HG02943 (cell line): Measurements from ENCODE around the gene ORC5.
"Not testable (repeated sequence)": the region's sequence is repeated elsewhere in the genome, so short reads cannot be mapped to it uniquely, and the experiment has no call there.

ENCODE experiments used
- ATAC-seq: cut with Tn5 transposase; IDR thresholded peaks from one replicate; pipeline ENCODE4 v1.9.1; 2021; ENCODE audit warnings: mild to moderate bottlenecking, low read depth, moderate library complexity; ENCODE audit not compliant: unreplicated experiment

The ORC5 gene

DNA sequence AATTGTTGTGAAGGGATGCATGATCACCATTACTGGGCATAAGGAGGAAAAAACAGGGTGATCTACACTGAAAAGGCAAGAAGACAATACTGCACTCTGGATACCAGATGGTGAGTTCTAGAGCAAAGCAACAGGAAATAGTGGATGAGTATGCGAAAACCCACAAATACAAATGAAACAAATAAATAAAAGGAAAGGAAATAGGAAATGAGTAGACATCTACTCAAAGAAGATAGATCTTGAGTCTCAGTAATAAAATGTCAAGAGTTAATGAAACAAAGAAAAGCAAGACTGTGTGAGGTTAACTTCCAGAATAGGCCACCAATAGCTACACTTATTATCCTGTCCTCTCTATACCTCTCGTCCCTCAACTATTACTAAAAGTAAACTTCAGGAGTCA is 11.7 kb downstream of the ORC5 start:
- no peak for ATAC-seq

DNA sequence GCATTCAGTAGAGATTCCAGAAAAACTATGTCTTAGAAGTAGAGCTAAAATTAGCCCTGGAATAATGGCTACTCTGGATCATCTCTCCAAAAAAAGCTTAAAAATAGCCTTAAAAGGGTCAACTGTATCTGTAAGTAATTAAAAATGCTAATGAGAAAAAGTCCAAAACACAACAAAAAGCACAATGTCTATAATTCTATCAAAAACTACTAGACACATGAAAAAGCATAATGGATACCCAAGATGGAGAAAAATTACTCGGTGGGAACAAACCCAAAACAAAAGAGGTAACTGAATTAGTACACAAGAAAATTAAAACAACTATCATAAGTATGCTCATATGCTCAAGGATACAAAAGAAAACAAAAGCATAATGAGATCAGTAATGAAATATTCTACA is 15.4 kb downstream of the ORC5 start:
- no peak for ATAC-seq

DNA sequence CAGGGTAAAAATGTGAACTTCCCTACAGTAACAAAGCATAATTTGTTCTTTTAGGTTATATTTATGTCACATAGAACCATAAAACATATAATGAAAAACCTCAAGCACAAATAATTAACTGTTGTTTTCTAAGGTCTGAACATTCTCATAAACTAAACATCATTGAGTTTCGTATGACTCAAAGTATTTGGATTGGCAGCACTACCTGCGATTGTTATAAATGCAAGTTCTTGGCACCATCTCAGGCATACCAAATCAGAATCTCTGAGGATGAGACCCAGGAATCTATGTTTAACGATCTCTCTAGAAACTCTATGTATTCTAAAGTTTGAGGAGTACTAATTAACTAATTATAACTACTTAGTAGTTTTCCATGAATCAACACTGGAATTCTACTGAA is 22.5 kb downstream of the ORC5 start:
- no peak for ATAC-seq

DNA sequence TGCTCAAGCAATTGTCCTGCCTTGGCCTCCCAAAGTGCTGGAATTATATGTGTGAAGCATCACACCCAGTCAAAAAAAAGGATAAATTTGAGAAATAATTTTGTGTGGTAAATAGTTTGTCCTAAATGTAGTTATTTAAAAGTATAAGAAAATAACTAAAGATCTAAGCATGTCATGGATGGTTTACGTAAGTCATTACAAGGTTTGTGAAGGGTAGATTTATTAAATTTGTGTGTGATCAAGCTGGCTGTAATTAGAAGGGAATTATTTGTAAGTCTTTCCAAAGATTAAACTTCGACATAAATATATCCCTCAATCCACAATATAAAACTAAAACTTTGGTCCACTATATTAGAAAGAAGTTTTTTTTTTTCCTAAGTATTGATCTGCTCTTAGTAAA is 28.6 kb downstream of the ORC5 start:
- ATAC-seq: no peak

DNA sequence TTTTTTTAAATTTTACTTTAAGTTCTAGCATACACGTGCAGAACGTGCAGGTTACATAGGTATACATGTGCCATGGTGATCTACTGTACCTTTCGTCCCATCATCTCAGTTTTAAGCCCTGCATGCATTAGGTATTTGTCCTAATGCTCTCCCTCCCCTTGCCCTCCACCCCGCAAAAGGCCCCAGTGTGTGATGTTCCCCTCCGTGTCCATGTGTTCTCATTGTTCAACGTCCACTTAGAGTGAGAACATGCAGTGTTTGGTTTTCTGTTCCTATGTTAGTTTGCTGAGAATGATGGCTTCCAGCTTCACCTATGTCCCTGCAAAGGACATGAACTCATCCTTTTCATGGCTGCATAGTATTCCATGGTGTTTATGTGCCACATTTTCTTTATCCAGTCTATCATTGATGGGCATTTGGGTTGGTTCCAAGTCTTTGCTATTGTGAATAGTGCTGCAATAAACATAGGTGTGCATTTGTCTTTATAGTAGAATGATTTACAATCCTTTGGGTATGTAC is 30.2 kb downstream of the ORC5 start:
- not testable (repeated sequence) for ATAC-seq

DNA sequence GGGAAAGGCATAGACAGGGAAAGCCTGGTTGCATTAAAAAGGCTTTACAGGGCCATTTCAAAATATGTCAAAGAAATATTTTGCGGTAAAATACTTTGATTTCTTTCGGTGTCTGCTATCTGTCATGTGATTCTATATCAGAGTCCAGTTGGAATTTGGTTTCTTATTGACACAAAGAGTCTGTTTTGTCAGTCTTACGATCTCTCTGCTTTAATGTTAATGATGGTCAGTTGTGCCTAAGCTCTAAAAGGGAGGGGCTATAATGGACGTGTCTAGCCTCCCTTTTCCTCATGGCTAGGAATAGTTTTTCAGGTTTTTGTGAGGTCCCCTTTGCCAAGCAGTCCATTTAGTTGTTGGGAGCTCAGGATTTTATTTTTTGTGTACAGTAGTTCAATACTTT is 31.5 kb downstream of the ORC5 start:
- ATAC-seq: no peak

DNA sequence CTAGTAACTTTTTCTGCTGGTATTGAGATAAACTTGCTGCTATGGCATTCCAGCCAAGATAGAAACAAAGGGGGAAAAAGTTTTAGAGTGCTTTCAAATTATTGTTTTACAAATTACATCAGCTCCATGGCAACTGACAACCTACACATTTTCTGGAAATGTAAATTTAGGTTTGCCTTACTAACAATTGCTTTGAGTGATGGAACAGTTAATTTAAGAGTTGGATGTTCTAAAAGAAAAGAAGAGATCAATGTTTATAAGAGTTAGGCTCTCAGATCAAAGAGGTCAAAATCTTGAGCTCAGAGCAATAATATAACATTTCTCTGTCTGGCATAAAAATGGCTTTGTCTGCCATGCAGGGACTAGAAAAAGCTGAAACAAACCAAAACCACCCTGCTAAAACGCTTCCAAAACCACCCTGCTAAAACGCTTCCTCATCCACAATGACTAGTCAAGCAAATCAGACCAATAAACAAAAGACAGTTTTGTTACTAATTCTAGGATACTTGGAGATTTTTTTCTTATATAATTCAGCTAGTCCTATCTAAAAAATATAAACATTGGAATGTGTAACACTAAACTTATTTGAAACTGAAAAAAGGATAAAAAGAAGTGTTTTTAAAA is 32.3 kb downstream of the ORC5 start:
- ATAC-seq: no peak

DNA sequence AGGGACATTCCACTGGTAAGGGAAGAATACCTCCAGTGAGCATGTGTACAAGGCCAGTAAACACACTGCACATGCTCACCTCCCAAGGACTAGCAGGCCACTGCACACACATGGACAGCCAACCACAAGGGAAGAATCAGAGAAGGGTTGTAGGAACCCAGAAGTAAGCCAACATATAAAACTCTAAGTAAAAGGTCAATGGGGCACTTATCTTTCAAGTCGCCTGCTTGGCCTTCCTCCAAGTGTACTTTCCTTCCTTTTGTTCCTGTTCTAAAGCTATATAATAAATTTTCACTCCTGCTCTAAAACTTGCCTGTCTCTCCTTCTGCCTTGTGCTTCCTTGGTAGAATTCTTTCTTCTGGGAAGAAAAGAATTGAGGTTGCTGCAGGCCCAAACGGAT is 33.0 kb downstream of the ORC5 start:
- no peak for ATAC-seq

DNA sequence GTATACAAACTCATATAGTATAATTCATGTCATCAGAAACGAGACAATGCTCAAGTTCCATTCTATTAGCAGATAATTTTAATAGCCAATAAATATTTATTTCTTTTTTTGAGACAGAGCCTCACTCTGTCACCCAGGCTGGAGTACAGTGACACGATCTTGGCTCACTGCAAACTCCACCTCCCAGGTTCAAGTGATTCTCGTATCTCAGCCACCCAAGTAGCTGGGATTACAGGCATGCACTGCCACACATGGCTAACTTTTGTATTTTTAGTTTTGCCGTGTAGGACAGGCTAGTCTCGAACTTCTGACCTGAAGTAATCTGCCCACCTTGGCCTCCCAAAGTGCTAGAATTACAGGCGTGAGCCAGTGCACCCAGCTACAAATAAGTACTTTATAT is 45.7 kb downstream of the ORC5 start:
- ATAC-seq: no peak

DNA sequence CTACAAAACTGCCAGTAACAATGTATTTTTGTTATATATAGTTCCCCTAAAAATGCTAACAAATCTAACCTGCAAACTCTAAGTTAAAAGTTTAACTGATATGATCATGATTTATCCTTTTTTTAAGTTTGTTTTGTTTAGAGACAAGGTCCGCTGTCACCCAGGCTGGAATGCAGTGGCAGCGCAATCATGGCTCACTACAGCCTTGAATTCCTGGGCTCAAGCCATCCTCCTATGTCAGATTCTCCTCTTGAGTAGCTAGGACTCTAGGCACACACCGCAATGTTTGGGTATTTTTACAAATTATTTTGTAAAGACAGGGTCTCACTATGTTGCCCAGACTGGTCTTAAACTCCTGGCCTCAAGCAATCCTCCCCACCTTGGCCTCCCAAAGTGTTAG is 46.6 kb downstream of the ORC5 start:
- no peak for ATAC-seq

DNA sequence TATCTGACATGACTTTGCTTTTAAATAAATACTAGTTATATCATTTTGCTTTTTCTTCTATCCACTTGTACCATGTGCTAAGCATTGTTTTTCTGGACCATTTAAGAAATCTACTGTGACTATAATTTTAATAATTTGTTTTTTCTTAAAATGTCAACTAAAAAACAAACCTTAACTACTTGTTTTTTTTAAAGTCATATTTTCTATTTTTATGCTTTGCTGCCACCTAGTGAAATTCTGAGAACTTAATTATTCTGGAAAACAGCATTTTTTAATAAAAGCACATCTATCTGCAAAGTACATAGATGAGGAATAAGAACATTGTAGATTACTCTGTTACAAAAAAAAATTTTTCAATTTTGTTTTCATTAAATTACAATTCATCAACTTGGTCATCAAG is 47.4 kb downstream of the ORC5 start:
- no peak for ATAC-seq

DNA sequence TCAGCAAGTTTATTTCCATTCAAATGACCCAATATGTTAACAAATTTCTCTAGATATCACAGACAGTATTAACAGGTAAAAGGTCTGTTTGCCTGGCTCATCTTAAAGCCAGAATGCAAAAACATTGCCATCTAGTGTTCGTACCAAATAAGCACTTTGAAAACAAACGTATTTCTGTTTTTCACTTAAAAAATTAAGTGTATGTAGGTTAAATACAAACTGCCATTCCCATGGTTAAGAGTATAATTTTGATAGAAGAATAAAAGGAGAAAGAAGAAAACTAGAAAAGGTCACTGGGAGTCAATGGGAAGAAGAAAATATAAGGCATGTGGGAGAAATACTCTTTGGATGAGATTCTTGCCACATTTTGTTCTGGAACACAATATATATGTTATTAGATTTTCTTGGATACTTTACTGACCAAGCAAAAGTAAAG is 51.0 kb downstream of the ORC5 start:
- no peak for ATAC-seq

DNA sequence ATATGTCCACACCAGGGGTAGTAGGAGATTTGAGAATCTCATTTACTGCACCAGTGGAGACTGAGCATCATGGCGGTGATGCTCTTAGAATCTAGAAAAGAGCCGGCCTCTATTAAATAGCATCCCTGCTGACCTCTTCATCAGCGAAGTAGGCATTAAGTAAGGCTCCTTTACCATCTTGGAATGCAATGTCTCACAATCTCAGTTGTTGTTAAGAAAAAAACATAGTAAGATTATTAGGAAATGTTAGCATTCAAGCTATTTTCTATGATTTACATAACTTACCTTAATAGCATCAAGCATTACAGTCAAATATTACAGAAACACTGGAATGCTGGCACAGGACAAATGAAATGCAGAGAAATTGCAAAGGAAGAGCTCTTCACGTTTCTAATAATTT is 54.5 kb downstream of the ORC5 start:
- no peak for ATAC-seq

DNA sequence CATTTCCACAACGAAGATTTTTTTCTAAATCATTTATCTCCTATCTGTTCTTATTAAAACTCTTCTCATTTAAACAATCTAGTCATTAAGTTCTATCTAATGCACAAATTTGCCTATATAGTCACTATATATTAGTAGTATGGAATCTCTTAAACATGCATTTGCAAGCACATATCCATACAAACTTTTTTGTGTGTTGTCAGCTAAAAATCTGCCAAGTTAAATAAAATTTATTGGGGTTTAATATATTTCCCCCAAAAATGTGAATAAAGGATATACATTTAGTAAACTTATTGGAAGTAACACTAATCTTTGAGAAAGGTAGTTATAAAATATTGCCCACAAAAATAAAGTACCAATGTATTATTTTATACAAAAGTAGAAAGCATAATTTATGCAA is 55.3 kb downstream of the ORC5 start:
- ATAC-seq: no peak

DNA sequence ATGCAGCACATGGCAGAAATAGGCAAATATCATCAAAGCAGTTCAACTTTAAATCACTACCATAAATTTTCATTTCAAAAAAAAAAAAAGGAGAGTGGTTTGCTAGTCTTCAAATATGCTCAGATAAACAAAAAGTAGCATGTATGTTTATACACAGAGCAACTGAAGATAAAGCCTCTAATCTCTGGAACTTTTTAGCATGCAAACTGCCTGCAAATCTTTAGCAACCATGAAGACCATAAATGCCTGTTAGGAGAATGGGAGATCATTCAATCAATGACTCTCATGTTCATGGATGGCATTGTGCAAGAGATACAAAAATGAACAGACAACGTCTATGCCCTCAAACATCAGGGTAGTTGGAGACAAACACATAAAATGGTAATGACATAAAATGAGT is 57.3 kb downstream of the ORC5 start:
- ATAC-seq: no peak

DNA sequence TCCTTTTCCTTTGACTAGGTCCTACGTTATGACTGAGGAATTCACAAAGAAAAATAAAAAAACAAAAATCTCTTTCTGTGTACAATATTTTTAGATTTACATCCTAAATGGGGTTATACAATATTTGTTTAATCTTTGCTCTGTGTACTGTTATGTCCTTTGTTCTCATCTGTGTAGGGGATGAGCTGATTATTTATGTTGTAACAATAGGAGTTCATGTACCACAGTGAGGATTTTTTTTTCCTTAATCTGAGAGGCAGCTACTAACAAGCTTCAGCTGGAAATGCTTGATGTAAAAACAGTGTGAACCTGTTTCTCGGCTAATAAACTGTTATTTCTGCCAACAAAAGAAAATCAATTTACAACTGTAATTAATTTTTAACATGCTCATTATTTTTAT is 58.0 kb downstream of the ORC5 start:
- no peak for ATAC-seq

DNA sequence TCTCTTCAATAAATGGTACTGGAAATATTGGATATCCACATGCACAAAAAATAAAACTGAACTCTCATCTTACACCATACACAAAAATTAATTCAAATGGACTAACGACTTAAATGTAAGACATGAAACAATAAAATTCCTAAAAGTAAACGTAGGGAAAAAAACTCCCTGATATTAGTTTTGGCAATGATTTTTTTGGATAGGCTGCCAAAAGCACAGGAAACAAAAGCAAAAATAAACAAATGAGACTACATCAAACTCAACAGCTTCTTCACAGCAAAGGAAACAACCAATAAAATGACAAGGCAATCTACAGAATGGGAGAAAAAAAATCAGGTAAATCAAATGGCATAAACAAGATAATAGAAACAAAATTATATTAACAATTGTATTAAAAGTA is 65.7 kb downstream of the ORC5 start:
- ATAC-seq: no peak

DNA sequence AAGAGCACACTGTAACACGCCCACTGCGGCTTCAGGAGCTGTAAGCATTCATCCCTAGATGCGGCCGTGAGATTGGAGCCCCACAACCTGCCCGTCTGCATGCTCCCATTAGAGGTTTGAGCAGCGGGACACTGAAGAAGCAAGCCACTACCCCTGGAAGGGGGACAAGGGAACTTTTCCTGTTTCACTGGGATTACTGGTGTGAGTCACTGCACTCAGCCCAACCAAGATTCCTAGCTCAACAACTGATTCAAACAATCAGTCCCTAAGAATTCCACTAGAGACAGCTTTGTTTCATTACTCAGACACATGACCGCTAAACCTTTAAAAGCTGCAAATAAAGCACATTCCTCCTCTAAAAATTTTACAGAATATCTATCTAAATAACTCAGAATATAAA is 69.8 kb downstream of the ORC5 start:
- ATAC-seq: no peak

DNA sequence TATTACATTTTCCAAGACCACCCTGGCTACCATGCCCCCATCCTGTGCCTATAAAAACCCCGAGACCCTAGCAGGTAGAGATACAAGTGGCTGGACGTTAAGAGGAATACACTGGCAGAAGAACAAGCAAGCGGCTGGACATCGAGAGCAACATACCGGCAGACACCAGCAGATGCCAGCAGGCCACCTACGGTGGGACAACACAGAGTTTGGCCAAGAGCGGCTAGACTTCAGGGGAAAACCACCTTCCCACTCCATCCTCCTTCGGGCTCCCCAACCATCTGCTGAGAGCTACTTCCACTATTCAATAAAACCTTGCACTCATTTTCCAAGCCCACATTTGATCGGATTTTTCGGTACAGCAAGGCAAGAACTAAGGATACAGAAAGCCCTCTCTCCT is 70.3 kb downstream of the ORC5 start:
- ATAC-seq: no peak

DNA sequence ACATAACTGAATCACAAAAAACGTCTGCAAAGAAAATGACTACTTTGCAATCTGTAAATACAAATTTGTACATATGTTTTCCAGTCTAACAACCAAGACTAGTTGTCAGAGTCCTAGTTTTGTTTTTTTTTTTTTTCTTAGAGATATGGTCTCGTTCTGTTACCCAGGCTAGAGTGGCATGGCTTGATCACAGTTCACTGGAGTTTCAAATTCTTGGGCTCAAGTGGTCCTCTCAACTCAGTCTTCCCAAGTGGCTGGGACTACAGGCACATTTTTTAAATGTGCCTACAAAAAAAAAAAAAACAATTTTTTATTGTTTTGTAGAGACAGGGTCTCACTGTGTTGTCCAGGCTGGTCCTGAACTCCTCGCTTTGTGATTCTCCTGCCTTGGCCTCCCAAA is 70.8 kb downstream of the ORC5 start:
- no peak for ATAC-seq

DNA sequence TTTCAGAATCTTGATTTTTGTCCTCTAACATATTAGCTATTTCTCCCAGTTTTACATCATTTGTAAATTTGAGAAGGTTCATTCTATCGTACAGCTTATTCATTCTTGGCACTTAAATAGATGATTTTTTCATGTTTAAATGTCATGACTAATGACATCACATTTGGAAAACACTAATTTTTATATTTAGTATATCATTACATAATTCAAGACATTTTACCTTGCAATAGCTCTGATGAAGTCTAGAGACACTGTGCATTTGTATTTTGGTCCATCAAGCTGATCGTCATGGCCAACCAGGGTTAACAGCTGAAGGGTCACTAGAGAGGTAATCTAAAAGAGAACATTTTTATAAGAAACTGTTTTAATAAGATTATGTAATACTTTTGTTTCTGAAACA is 71.3 kb downstream of the ORC5 start:
- ATAC-seq: no peak

DNA sequence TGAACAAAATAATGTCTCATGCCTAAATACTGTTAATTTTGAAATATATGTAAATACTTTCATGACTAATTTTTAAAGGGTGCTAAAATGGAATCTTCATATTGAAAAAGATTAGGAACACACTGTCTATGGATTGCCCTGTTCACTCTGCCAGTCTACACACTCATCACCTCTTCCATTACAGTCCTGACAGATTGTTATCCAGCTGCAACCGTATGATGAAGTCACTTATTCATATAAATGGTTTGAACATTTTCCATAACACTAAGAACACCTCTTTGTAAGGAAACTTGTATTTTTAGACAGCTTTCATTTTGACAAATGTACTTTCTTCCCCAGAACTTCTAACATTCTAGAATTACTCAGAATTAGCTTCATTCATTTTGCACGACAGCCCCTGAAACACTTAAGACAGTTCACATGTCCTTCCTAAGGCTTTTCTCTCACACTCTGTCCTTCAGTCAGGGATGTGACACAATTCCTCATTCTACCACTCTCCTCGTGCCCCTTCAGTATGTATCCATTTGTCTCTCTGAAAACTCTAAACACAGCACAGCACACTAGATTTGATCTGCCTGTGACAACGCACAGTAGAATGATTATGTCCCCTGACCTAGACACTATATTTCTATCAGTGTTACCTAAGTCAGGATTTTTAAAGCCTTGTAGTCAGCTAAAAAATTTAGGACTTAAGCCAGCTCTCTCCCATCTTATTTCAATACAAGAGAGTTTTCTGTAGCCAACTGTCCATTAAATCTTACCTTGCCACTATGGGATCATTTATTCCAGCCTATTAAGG is 71.9 kb downstream of the ORC5 start:
- ATAC-seq: no peak
